Ovary (tissue), 9 donors: ENCODE results near the gene RGS10. TPM values are rescaled to one million over a fixed set of nuclear protein-coding genes. Genes with fewer than 3 reads are reported as not detected.

ENCODE experiments used
- DNase-seq, 5 donors: peaks; one replicate each; pipeline ENCODE4 v3.0.0-alpha.2; 2019 to 2020
- H3K27ac ChIP-seq, 2 donors: fragments of 200-600 bp; one replicate each; pipeline versions ENCODE4 v1.5.1 to v1.8.0; 2019 to 2022
- H3K27me3 ChIP-seq: fragments of 200-600 bp; one replicate; pipeline ENCODE4 v1.8.0; 2022
- H3K36me3 ChIP-seq: fragments of 200-600 bp; sonication (generic); one replicate; pipeline ENCODE4 v1.5.1; 2019
- H3K4me1 ChIP-seq: one replicate; pipeline ENCODE4 v1.8.1; 2013; ENCODE audit warnings: mild to moderate bottlenecking, moderate library complexity; ENCODE audit not compliant: insufficient read depth
- H3K4me3 ChIP-seq: fragments of 200-600 bp; sonication (generic); one replicate; pipeline ENCODE4 v1.5.1; 2017
- H3K9me3 ChIP-seq, 2 donors: fragments of 200-600 bp in 1 of 2; sonication (generic) in 1 of 2; one replicate each; pipeline versions ENCODE4 v1.5.1 to v1.8.1; 2013 to 2019; ENCODE audit warnings: mild to moderate bottlenecking in 1 of 2, moderate library complexity in 1 of 2
- EP300 ChIP-seq: sonication (generic); formaldehyde crosslinking; IDR thresholded peaks from one replicate; pipeline ENCODE4 v1.6.1; 2017; ENCODE audit warnings: antibody characterized with exemption
- POLR2A ChIP-seq: fragments of 450-650 bp; IDR thresholded peaks from one replicate; pipeline ENCODE4 v1.6.1; 2017; ENCODE audit warnings: antibody characterized with exemption, mild to moderate bottlenecking, moderate library complexity
- WGBS, 3 donors: extraction: QIAGEN DNeasy Blood & Tissue Kit in 1 of 3; methylation state at CpG; one replicate each; pipeline versions ENCODE4 v1.1.5 to v1.1.7; 2013 to 2017; 5-methylcytosine and 5-hydroxymethylcytosine counted together
- intact Hi-C, 4 donors: fragments of 100-400 bp; cut with DNase I; formaldehyde crosslinking; loops; one replicate each; pipeline versions ENCODE4 v1.11.0 to v1.15.1; 2022 to 2023
- polyA plus RNA-seq, 2 donors: library from polyadenylated mRNA; stranded (reverse); fragments of 200-250 nt in 1 of 2; fragments of 350-450 nt in 1 of 2; fragmentation: Illumina TruSeq in 1 of 2; extraction: RNeasy Lipid Tissue Mini Kit (QIAGEN cat#74804) in 1 of 2; gene quantifications; one replicate each; pipeline ENCODE4 v1.2.3, GENCODE V29; 2013 to 2014
- total RNA-seq, 7 donors: library from RNA; depleted of rRNA in 2 of 7; stranded (reverse); fragments of >200 nt in 2 of 7; fragmentation: NEBNext Ultra II Directional in 3 of 7; extraction: Animal tissue kit (Norgen Biotek cat#: 25700) in 3 of 7; gene quantifications; one replicate each; pipeline versions ENCODE4 v1.1.0 to v1.2.4, GENCODE V29; 2016 to 2023
- TF ChIP-seq, protein P1 (sequence below), 3 donors: fragments of 450-650 bp in 2 of 3; fragments of 200-600 bp in 1 of 3; IDR thresholded peaks; one replicate each; pipeline versions ENCODE4 v1.5.1 to v1.8.0; 2016 to 2022; ENCODE audit warnings: antibody characterized with exemption in 3 of 3, mild to moderate bottlenecking in 1 of 3
- donor health status: DM: no; HTN: no; CAD: no; lungs with moderate emphysema.
- donor health status: DM: no; HTN: no; CAD: no.
- donor health status: Bipolar disorder and iron deficiency.
- donor health status: DM: yes; HTN: yes; CAD: no.
- donor health status: DM: no; HTN: no; CAD: no.
- donor health status: DM: yes; HTN: yes; CAD: no.

The RGS10 gene
- total and polyA plus RNA-seq, 9 donors, result 7.6 to 63.3 (median 20.4) TPM

DNA sequence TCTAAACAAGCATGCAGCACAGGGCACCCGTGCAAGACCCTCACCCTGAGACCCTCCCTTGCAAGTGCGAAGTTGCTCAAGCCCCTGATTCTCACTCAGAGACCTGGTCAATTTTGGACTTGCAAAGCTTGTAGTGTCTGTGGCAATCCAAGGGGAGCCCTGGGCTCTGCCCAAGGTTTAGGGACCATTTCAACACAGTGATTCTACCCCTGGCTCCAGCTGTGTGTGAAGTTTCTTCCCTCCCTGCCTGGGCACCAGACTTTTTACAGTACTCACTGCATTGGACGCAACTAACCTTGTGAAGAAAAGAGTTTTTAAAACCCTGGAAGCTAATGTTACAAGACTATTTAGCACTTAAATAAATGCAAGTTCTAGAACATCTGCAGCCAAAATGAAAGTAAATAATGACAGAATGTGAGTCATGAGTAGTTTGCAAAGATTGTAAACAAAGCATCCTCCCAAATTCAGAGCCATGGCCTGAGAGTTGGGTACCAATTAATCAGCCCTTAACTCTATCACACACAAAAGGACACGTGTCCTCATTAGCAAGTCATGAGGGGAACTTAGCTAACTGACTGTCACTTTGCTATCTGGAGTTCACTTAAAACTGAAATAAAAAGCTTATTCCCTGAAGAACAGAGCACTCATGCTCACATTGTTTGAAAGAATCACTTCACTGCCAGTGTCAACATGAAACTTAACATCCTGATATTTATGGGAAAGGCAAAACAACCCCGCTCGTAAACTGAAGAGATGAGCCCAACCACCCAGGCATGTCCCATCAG is 48.1 kb downstream of the RGS10 start:
- H3K9me3 ChIP-seq, result no peaks in the 10 kb centered on the region
- intact Hi-C loops, result no loop called here
- no peak overlapping the region for H3K4me3 ChIP-seq
- WGBS, 3 donors, result 17 to 25% (median 22%) methylated on average over 6 of the region's 6 CpGs
- no peaks in the 10 kb centered on the region for H3K36me3 ChIP-seq
- H3K4me1 ChIP-seq, result peaks cover 10% of the 10 kb centered on the region
- no peaks in the 10 kb centered on the region for H3K27me3 ChIP-seq
- no peak for DNase-seq
- TF ChIP-seq, protein P1, sequence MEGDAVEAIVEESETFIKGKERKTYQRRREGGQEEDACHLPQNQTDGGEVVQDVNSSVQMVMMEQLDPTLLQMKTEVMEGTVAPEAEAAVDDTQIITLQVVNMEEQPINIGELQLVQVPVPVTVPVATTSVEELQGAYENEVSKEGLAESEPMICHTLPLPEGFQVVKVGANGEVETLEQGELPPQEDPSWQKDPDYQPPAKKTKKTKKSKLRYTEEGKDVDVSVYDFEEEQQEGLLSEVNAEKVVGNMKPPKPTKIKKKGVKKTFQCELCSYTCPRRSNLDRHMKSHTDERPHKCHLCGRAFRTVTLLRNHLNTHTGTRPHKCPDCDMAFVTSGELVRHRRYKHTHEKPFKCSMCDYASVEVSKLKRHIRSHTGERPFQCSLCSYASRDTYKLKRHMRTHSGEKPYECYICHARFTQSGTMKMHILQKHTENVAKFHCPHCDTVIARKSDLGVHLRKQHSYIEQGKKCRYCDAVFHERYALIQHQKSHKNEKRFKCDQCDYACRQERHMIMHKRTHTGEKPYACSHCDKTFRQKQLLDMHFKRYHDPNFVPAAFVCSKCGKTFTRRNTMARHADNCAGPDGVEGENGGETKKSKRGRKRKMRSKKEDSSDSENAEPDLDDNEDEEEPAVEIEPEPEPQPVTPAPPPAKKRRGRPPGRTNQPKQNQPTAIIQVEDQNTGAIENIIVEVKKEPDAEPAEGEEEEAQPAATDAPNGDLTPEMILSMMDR (IDR thresholded peaks at IDR 0.05), result no peak
- TF ChIP-seq EP300, result no peak
- TF ChIP-seq POLR2A, result no peak
- H3K27ac ChIP-seq, result peak overlapping the region in 1 of 2 donors; percentile 36

DNA sequence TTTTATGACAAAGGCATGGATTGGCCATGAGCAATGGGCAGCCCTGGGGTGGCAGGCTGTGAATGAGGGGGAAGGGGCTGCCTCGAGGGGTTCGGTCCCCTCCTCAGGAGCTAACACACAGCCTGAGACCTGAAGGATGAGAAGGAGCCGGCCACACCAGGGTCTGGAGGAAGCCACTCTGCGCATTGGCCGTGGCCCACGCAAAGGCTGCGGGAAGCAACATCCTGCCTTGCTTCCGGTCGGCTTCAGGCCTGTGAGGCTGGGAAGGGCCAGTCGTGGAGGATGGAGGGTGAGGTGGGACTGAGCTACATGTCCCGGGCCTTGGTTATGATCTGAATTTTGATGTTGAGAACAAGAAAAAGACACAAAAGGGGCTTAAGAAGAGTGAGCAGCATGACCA is 49.4 kb downstream of the RGS10 start:
- H3K9me3 ChIP-seq, result no peaks in the 10 kb centered on the region
- H3K4me1 ChIP-seq, result peaks cover 10% of the 10 kb centered on the region
- H3K36me3 ChIP-seq, result no peaks in the 10 kb centered on the region
- TF ChIP-seq, protein P1 (IDR thresholded peaks at IDR 0.05), result no peak
- TF ChIP-seq EP300, result no peak
- TF ChIP-seq POLR2A, result no peak
- no peak overlapping the region for H3K4me3 ChIP-seq
- WGBS, 3 donors, result 77 to 91% (median 84%) methylated on average over 11 of the region's 11 CpGs
- intact Hi-C loops, result no loop called here
- no peak overlapping the region for H3K27ac ChIP-seq
- DNase-seq, result no peak
- H3K27me3 ChIP-seq, result no peaks in the 10 kb centered on the region

DNA sequence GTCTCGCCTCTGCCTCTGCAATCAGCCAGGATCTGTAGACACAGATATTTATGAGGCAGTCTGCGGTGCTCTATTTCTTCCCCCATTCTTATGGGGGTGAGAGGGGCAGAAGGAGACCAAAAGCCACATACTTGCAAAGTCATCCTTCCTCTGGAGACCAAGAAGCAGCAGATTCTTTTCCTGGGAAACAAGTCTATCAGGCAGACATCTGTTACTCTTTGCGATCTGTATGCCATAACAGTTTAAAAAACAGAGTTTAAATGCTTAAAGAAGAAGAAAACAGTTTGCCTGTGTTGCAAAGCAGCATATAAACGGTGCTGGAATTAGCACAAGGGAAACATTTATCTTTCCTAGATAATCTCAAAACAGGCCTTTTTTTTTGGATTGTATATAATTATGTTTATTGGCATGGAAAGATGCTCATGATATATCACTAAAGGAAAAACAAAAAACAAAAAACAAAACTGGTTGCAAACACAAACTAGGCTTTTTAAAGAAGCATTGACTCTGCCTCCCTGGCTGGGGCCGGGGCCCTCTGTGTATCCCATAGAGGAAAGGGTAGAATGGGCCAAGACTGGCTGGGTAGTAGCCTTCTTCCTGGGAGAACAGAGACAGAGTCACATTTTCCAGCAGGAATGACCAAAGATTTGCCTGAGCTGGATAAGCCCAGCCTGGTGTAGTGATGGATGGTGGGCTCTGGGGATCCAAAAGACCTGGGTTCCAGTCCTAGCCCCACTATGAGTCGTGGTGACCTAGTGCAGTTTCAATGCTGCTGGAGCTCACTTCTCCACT is 50.4 kb downstream of the RGS10 start:
- no peaks in the 10 kb centered on the region for H3K36me3 ChIP-seq
- H3K27me3 ChIP-seq, result no peaks in the 10 kb centered on the region
- H3K4me3 ChIP-seq, result no peak overlapping the region
- H3K4me1 ChIP-seq, result peaks cover 10% of the 10 kb centered on the region
- intact Hi-C loops, result no loop called here
- DNase-seq, result no peak
- TF ChIP-seq, protein P1 (IDR thresholded peaks at IDR 0.05), result no peak
- TF ChIP-seq POLR2A (no peak), EP300 (no peak)
- H3K9me3 ChIP-seq, result no peaks in the 10 kb centered on the region
- H3K27ac ChIP-seq, result no peak overlapping the region
- WGBS, 3 donors, result 64 to 82% (median 78%) methylated on average over 6 of the region's 6 CpGs

DNA sequence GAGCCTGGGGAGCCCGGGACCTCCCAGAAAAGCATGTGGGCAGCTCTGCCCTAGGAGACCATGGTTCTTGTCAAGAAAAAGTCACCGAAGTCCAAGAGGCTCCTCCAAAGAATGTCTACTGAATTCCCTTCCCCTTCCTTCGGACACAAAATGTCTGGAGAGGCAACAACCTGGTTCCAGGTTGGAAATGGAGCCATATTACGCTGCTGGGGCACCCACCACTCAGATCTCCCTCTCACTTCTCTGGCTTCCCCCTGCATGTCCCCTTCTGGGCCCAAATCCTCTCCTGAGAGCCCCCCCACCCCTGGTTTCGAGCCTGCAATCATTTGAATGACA is 52.6 kb downstream of the RGS10 start:
- Histone ChIP-seq H3K27ac (no peak overlapping the region), H3K4me3 (no peak overlapping the region), H3K36me3 (no peaks in the 10 kb centered on the region), H3K27me3 (no peaks in the 10 kb centered on the region), H3K4me1 (peaks cover 9% of the 10 kb centered on the region), H3K9me3 (no peaks in the 10 kb centered on the region)
- 50 to 57% (median 57%) methylated on average over 5 of the region's 5 CpGs for whole genome bisulfite sequencing, 3 donors
- TF ChIP-seq, protein P1 (IDR thresholded peaks at IDR 0.05), result peak in 1 of 3 donors; percentile 4
- TF ChIP-seq POLR2A, result no peak
- no peak for TF ChIP-seq EP300
- intact Hi-C loops, result no loop called here
- DNase-seq, result no peak
